ENCODE measurements around the gene ZNF536.
"Not testable (repeated sequence)": the region's sequence is repeated elsewhere in the genome, so short reads cannot be mapped to it uniquely, and the experiment has no call there.

Gene ZNF536

DNA sequence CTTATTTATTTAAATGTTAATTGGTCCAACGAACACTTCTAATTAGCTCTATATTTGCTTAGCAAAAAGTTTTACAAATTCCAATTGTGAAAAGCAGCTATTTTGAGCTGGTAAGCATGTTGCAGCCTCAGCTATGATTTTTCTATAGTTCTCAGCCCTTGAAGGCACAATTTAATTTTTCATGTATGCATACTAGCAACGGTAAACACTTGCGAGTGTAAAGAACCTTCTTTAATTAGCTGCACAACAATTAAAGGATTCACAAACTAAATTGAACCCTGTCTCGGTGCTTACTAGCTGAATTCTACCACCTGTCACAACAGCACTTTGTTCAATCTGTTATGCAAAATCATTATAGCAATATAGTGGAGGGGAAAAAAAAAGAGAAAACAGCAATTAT lies 29.8 kb downstream of the ZNF536 start:
- Histone ChIP-seq H3K4me3 (no peak overlapping the region), H3K4me2 (no peak overlapping the region), H3K4me1 (no peaks in the 10 kb centered on the region), H3K27me3 (no peaks in the 10 kb centered on the region), H3K27ac (no peak overlapping the region), H3K36me3 (no peaks in the 10 kb centered on the region), H4K20me1 (no peaks in the 10 kb centered on the region), H3K9ac (no peak overlapping the region), H3K9me3 (replicated peaks in 1 of 11) (no peaks in the 10 kb centered on the region)
- no peak for TF ChIP-seq Cebpa-rat (IDR thresholded peaks at IDR 0.05)

DNA sequence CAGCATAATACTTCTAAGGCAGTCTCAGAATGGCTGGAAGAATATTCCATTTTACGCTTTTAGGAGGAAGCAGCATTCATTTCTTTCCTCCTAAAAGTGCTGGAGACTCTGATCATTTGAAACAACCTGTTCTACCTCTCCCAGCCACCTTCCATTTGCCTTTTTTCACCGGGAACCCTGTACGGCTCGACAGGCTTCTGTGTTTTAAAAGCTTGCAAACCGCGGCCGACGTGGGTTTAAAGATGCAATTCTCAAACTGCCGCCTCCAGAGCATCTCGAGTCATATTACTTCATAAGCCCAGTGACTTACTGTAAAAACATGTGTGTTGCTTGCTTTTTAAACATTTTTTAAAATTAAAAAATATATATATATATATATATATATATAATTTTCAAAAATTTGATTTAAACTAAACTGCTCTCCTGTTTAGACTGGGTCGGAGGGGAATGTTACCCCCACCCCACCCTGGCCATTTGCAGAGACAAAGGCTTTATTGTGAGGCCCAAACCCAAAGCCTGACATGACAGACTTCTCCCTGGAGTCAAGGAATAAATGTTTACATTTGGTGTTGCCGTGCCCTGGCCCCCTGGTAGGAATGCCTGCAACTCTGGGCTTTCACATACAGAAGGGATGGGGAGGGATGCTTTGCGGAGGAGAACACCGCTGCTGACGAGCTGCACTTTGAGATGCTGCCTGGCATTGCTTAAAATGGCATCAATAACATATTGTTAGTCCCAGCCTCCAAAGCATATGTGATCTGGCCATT lies 30.4 kb downstream of the ZNF536 start:
- H3K4me3 ChIP-seq, result no peak overlapping the region
- no peak overlapping the region for H3K9ac ChIP-seq
- TF ChIP-seq Cebpa-rat (IDR thresholded peaks at IDR 0.05), result no peak
- no peaks in the 10 kb centered on the region for H3K4me1 ChIP-seq
- H3K9me3 ChIP-seq (replicated peaks in 1 of 11), result no peaks in the 10 kb centered on the region
- no peaks in the 10 kb centered on the region for H3K36me3 ChIP-seq
- H3K27ac ChIP-seq, result no peak overlapping the region
- no peak overlapping the region for H3K4me2 ChIP-seq
- no peaks in the 10 kb centered on the region for H4K20me1 ChIP-seq
- no peaks in the 10 kb centered on the region for H3K27me3 ChIP-seq

- Histone ChIP-seq H3K4me2 (no peak overlapping the region), H3K4me3 (no peak overlapping the region), H3K27ac (no peak overlapping the region), H3K4me1 (no peaks in the 10 kb centered on the region), H3K27me3 (no peaks in the 10 kb centered on the region), H3K9ac (no peak overlapping the region), H3K36me3 (no peaks in the 10 kb centered on the region), H3K9me3 (replicated peaks in 1 of 11) (no peaks in the 10 kb centered on the region), H4K20me1 (no peaks in the 10 kb centered on the region)
- no peak for TF ChIP-seq Cebpa-rat (IDR thresholded peaks at IDR 0.05)
These were observed 31.2 kb downstream of the ZNF536 start for GRCh38 chr19:30403203-30403985.

GRCh38 chr19:30406220-30407067 lies 34.3 kb downstream of the ZNF536 start:
- H3K36me3 ChIP-seq, result no peaks in the 10 kb centered on the region
- H3K27ac ChIP-seq, result no peak overlapping the region
- no peaks in the 10 kb centered on the region for H3K4me1 ChIP-seq
- no peaks in the 10 kb centered on the region for H3K9me3 ChIP-seq (replicated peaks in 1 of 11)
- no peak for TF ChIP-seq Cebpa-rat (IDR thresholded peaks at IDR 0.05)
- H3K4me2 ChIP-seq, result no peak overlapping the region
- no peaks in the 10 kb centered on the region for H3K27me3 ChIP-seq
- no peak overlapping the region for H3K9ac ChIP-seq
- no peak overlapping the region for H3K4me3 ChIP-seq
- no peaks in the 10 kb centered on the region for H4K20me1 ChIP-seq

GRCh38 chr19:30407068-30407709 lies 35.0 kb downstream of the ZNF536 start:
- Histone ChIP-seq H4K20me1 (no peaks in the 10 kb centered on the region), H3K27me3 (no peaks in the 10 kb centered on the region), H3K9me3 (replicated peaks in 1 of 11) (no peaks in the 10 kb centered on the region), H3K27ac (no peak overlapping the region), H3K36me3 (no peaks in the 10 kb centered on the region), H3K4me1 (no peaks in the 10 kb centered on the region), H3K4me2 (no peak overlapping the region), H3K9ac (no peak overlapping the region), H3K4me3 (no peak overlapping the region)
- TF ChIP-seq Cebpa-rat (IDR thresholded peaks at IDR 0.05), result no peak

- H3K9ac ChIP-seq, result no peak overlapping the region
- no peaks in the 10 kb centered on the region for H3K36me3 ChIP-seq
- no peak overlapping the region for H3K4me3 ChIP-seq
- no peaks in the 10 kb centered on the region for H3K4me1 ChIP-seq
- TF ChIP-seq Cebpa-rat (IDR thresholded peaks at IDR 0.05), result no peak
- H3K9me3 ChIP-seq (replicated peaks in 1 of 11), result no peaks in the 10 kb centered on the region
- no peak overlapping the region for H3K27ac ChIP-seq
- no peaks in the 10 kb centered on the region for H3K27me3 ChIP-seq
- H3K4me2 ChIP-seq, result no peak overlapping the region
- no peaks in the 10 kb centered on the region for H4K20me1 ChIP-seq
These were observed 36.6 kb downstream of the ZNF536 start for GRCh38 chr19:30408734-30409301.

DNA sequence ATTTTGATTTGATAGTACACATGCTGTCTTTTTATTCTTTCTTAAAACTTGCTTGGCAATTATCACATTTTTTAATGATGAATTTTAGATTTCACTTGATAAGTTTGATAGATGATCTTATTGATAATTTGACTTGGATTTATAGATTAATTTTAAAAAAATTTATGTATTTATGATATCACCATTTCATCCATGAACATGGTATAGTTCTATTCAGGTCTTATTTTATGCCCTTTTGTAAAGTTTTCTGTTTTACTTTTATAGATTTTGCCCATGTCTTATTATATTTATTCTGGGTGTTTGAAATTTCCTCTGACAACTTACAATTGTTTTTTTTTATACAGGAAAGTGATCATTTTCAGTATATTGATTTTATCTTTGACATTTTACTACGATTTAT lies 39.5 kb downstream of the ZNF536 start:
- Histone ChIP-seq H4K20me1 (no peaks in the 10 kb centered on the region), H3K27ac (no peak overlapping the region), H3K36me3 (no peaks in the 10 kb centered on the region), H3K9ac (no peak overlapping the region), H3K4me3 (no peak overlapping the region), H3K4me1 (no peaks in the 10 kb centered on the region), H3K4me2 (no peak overlapping the region), H3K9me3 (replicated peaks in 1 of 11) (no peaks in the 10 kb centered on the region), H3K27me3 (no peaks in the 10 kb centered on the region)
- TF ChIP-seq Cebpa-rat (IDR thresholded peaks at IDR 0.05), result no peak

GRCh38 chr19:30416375-30416774 lies 44.2 kb downstream of the ZNF536 start:
- Histone ChIP-seq H3K9me3 (replicated peaks in 1 of 11) (no peaks in the 10 kb centered on the region), H3K27ac (no peak overlapping the region), H3K4me3 (no peak overlapping the region), H4K20me1 (no peaks in the 10 kb centered on the region), H3K4me1 (no peaks in the 10 kb centered on the region), H3K4me2 (no peak overlapping the region), H3K9ac (no peak overlapping the region), H3K27me3 (no peaks in the 10 kb centered on the region), H3K36me3 (no peaks in the 10 kb centered on the region)
- TF ChIP-seq Cebpa-rat (IDR thresholded peaks at IDR 0.05), result no peak

DNA sequence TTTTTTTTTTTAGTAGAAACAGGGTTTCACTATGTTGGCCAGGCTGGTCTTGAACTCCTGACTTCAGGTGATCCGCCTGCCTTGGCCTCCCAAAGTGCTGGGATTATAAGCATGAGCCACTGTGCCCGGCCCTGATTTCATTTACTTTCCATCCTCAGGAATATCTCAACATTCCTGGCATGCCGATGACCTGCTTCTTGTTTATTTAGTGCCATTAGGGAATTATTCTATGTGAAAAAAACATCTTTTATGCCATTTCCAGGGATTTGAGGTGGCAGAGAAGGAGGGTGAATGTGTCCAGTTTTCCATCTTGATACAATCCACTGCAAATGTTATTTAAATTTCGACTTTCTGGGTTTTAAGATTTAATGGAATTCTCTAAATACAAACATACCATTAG lies 45.0 kb downstream of the ZNF536 start:
- H3K4me3 ChIP-seq; H3K27ac ChIP-seq; H3K36me3 ChIP-seq; H3K27me3 ChIP-seq; H3K4me1 ChIP-seq; H3K9ac ChIP-seq; H3K9me3 ChIP-seq (replicated peaks in 1 of 11); H3K4me2 ChIP-seq; H4K20me1 ChIP-seq: not testable (repeated sequence)

Data from BLaER1 treated with 17β-estradiol and CSF1 and Interleukin-3, amounts not matched to agents 10 nM and 100 nM (cell line).